Neural progenitor cell (in vitro differentiated cells): ENCODE measurements around the gene ARHGEF12. TPM values are rescaled to one million over a fixed set of nuclear protein-coding genes. Genes with fewer than 3 reads are reported as not detected.

Experiments used
- DNase-seq: peaks from one replicate; pipeline ENCODE4 v3.0.0-alpha.2; 2016; ENCODE audit warnings: low spot score
- H2AFZ ChIP-seq: fragments of 200-600 bp; sonication (generic); replicated peaks from 2 replicates; pipeline ENCODE4 v1.6.1; 2016; ENCODE audit warnings: antibody characterized with exemption
- H3F3A ChIP-seq: fragments of 200-600 bp; sonication (generic); 2 replicates; pipeline ENCODE4 v1.6.1; 2016; ENCODE audit warnings: antibody characterized with exemption, low read depth
- H3K27ac ChIP-seq: fragments of 200-600 bp; sonication (generic); 2 replicates; pipeline ENCODE4 v1.5.1; 2016; ENCODE audit warnings: mild to moderate bottlenecking
- H3K27me3 ChIP-seq: fragments of 200-600 bp; sonication (generic); 2 replicates; pipeline ENCODE4 v1.6.1; 2016; ENCODE audit warnings: mild to moderate bottlenecking, moderate library complexity
- H3K36me3 ChIP-seq: fragments of 200-600 bp; sonication (generic); 2 replicates; pipeline ENCODE4 v1.5.1; 2016
- H3K4me1 ChIP-seq: fragments of 200-600 bp; sonication (generic); 2 replicates; pipeline ENCODE4 v1.6.1; 2016; ENCODE audit warnings: mixed run types
- H3K4me2 ChIP-seq: fragments of 200-600 bp; sonication (generic); 2 replicates; pipeline ENCODE4 v1.6.1; 2016
- H3K4me3 ChIP-seq: fragments of 200-600 bp; sonication (generic); 2 replicates; pipeline ENCODE4 v1.5.1; 2016
- H3K79me2 ChIP-seq: fragments of 200-600 bp; sonication (generic); 2 replicates; pipeline ENCODE4 v1.6.1; 2016; ENCODE audit warnings: low read depth
- H3K9ac ChIP-seq: fragments of 200-600 bp; sonication (generic); 2 replicates; pipeline ENCODE4 v1.6.1; 2016
- H3K9me3 ChIP-seq: fragments of 200-600 bp; sonication (generic); 2 replicates; pipeline ENCODE4 v1.5.1; 2016; ENCODE audit warnings: low read depth
- H4K20me1 ChIP-seq: fragments of 200-600 bp; sonication (generic); 2 replicates; pipeline ENCODE4 v1.6.1; 2016; ENCODE audit warnings: low read depth
- H3K27ac Mint-ChIP-seq: 3 replicates; pipeline ENCODE4 v1.8.0; 2021; ENCODE audit warnings: mixed read lengths
- H3K27me3 Mint-ChIP-seq: 2 replicates; pipeline ENCODE4 v1.8.0; 2022; ENCODE audit warnings: low read depth, mild to moderate bottlenecking, inconsistent platforms, moderate library complexity, mixed read lengths; ENCODE audit not compliant: insufficient read depth
- H3K36me3 Mint-ChIP-seq: 3 replicates; pipeline ENCODE4 v1.8.0; 2021; ENCODE audit warnings: mixed read lengths
- H3K4me1 Mint-ChIP-seq: 3 replicates; pipeline ENCODE4 v1.8.0; 2021; ENCODE audit warnings: mixed read lengths
- H3K4me3 Mint-ChIP-seq: 3 replicates; pipeline ENCODE4 v1.8.0; 2021; ENCODE audit warnings: mild to moderate bottlenecking, moderate library complexity, mixed read lengths
- H3K9me3 Mint-ChIP-seq: 3 replicates; pipeline ENCODE4 v1.8.0; 2020; ENCODE audit warnings: mixed read lengths
- EZH2 ChIP-seq: fragments of 200-600 bp; sonication (generic); IDR thresholded peaks from 2 replicates; pipeline ENCODE4 v1.6.1; 2017; ENCODE audit warnings: antibody characterized with exemption, mild to moderate bottlenecking, moderate library complexity
- EZH2phosphoT487 ChIP-seq: fragments of 200-600 bp; sonication (generic); IDR thresholded peaks from 2 replicates; pipeline ENCODE4 v1.6.1; 2017; ENCODE audit warnings: antibody characterized with exemption
- total RNA-seq: library from RNA; depleted of rRNA; stranded (reverse); fragments of >200 nt; gene quantifications from 2 replicates; pipeline ENCODE4 v1.2.3, GENCODE V29; 2015; ENCODE audit warnings: low replicate concordance
- TF ChIP-seq, protein P1 (sequence below): fragments of 200-600 bp; sonication (generic); IDR thresholded peaks from 2 replicates; pipeline ENCODE4 v1.5.1; 2017; ENCODE audit warnings: antibody characterized with exemption, mild to moderate bottlenecking

ARHGEF12 gene
- total RNA-seq, 1 donor from 2014 or later = 31.3 TPM

DNA sequence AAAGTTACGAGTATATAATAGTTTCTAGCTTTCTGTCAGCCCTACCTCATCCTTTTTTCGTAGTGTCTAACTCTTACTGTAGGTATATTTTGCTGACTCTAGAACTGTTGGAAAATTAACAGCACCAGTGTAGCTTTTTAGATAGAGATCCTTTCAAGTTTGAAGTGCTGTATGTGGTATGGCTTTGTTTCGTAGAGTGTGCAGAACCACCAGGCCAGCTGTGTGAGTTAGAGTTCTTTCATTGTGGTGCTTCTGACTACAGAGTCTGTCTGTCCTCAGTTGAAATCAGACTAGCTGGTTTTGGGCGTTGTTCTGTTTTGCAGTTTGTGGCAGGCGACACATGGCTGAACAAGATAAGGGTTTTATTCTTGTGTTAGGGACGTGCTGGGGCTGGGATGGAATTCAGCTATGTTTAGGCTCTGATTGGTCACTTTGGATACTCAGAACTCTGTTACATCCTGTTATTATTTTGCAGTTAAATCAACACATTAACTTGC is 3.2 kb downstream of the ARHGEF12 start:
- Histone ChIP-seq H3F3A (peaks cover 29% of the 10 kb centered on the region), H3K36me3 (no peaks in the 10 kb centered on the region), H3K79me2 (peaks cover 78% of the 10 kb centered on the region), H3K4me3 (peak overlapping the region; percentile 97), H4K20me1 (peaks cover 54% of the 10 kb centered on the region), H3K9ac (no peak overlapping the region), H3K27ac (no peak overlapping the region), H3K9me3 (no peaks in the 10 kb centered on the region), H3K4me1 (peaks cover 25% of the 10 kb centered on the region), H3K4me2 (peak overlapping the region; percentile 92), H3K27me3 (no peaks in the 10 kb centered on the region), H2AFZ (no peak overlapping the region)
- Mint-ChIP-seq H3K27ac (peak overlapping the region; percentile 31), H3K36me3 (peaks cover 10% of the 10 kb centered on the region), H3K27me3 (no peaks in the 10 kb centered on the region), H3K9me3 (peaks cover 2% of the 10 kb centered on the region), H3K4me3 (peak overlapping the region; percentile 82), H3K4me1 (peaks cover 31% of the 10 kb centered on the region)
- TF ChIP-seq, protein P1, sequence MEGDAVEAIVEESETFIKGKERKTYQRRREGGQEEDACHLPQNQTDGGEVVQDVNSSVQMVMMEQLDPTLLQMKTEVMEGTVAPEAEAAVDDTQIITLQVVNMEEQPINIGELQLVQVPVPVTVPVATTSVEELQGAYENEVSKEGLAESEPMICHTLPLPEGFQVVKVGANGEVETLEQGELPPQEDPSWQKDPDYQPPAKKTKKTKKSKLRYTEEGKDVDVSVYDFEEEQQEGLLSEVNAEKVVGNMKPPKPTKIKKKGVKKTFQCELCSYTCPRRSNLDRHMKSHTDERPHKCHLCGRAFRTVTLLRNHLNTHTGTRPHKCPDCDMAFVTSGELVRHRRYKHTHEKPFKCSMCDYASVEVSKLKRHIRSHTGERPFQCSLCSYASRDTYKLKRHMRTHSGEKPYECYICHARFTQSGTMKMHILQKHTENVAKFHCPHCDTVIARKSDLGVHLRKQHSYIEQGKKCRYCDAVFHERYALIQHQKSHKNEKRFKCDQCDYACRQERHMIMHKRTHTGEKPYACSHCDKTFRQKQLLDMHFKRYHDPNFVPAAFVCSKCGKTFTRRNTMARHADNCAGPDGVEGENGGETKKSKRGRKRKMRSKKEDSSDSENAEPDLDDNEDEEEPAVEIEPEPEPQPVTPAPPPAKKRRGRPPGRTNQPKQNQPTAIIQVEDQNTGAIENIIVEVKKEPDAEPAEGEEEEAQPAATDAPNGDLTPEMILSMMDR = no peak
- no peak for TF ChIP-seq EZH2phosphoT487
- no peak for TF ChIP-seq EZH2
- peak; percentile 19 for DNase-seq

DNA sequence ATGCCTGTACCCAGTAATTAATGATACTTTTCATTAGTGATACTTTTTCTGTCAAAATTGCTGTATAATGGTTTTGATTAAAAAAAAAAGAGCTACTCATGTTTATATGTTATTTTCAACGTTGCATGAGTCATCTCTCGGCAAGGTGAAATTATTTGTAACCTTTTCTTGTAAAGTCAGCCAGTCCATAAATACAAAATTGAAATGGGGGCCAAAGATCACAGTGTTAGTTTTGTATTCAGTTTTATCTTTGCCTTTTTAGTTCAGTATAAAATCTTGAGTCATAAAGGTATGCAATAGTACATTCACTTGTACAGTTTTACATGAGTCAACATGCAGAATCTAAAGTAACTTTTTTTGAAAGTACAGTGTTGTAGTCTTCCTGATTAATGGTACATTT is 4.3 kb downstream of the ARHGEF12 start:
- H3K27ac Mint-ChIP-seq = no peak overlapping the region
- DNase-seq = no peak
- Histone ChIP-seq H3K4me2 (no peak overlapping the region), H4K20me1 (peaks cover 54% of the 10 kb centered on the region), H3F3A (peaks cover 21% of the 10 kb centered on the region), H3K4me1 (peaks cover 25% of the 10 kb centered on the region), H3K79me2 (peaks cover 89% of the 10 kb centered on the region), H3K27ac (no peak overlapping the region), H3K27me3 (no peaks in the 10 kb centered on the region), H3K9me3 (no peaks in the 10 kb centered on the region), H2AFZ (no peak overlapping the region), H3K36me3 (no peaks in the 10 kb centered on the region), H3K9ac (no peak overlapping the region), H3K4me3 (no peak overlapping the region)
- H3K27me3 Mint-ChIP-seq = no peaks in the 10 kb centered on the region
- no peak overlapping the region for H3K4me3 Mint-ChIP-seq
- TF ChIP-seq, protein P1 = no peak
- TF ChIP-seq EZH2 (no peak), EZH2phosphoT487 (no peak)
- peaks cover 2% of the 10 kb centered on the region for H3K9me3 Mint-ChIP-seq
- H3K4me1 Mint-ChIP-seq = peaks cover 27% of the 10 kb centered on the region
- peaks cover 10% of the 10 kb centered on the region for H3K36me3 Mint-ChIP-seq

DNA sequence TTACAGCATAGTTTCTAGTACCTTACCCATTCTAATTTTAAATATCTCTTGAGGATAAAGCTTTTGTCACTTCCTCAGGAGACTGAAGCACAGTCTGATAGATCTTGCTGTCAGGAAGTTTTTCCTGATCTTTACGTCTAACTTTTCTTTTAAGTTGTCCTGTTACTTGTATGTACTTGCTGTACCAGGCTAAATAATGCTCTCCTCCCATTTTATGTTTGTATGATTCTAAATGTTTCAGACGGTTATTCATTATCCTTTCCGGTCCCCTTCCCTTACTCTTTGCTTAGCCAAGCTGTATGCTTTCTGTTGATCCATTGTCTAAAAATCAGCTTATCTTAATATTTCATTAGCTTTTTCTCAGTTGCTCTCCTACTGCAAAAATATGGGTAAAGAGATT is 6.0 kb downstream of the ARHGEF12 start:
- Histone ChIP-seq H3K4me3 (no peak overlapping the region), H3K9ac (no peak overlapping the region), H3K4me1 (peaks cover 25% of the 10 kb centered on the region), H3K4me2 (peak overlapping the region; percentile 21), H3F3A (peaks cover 12% of the 10 kb centered on the region), H2AFZ (no peak overlapping the region), H3K79me2 (peaks cover 98% of the 10 kb centered on the region), H4K20me1 (peaks cover 48% of the 10 kb centered on the region), H3K27me3 (no peaks in the 10 kb centered on the region), H3K36me3 (no peaks in the 10 kb centered on the region), H3K9me3 (no peaks in the 10 kb centered on the region), H3K27ac (no peak overlapping the region)
- H3K36me3 Mint-ChIP-seq = peaks cover 10% of the 10 kb centered on the region
- no peak overlapping the region for H3K4me3 Mint-ChIP-seq
- no peak for DNase-seq
- no peak for TF ChIP-seq EZH2
- no peaks in the 10 kb centered on the region for H3K27me3 Mint-ChIP-seq
- H3K4me1 Mint-ChIP-seq = peaks cover 37% of the 10 kb centered on the region
- H3K27ac Mint-ChIP-seq = no peak overlapping the region
- H3K9me3 Mint-ChIP-seq = no peaks in the 10 kb centered on the region

DNA sequence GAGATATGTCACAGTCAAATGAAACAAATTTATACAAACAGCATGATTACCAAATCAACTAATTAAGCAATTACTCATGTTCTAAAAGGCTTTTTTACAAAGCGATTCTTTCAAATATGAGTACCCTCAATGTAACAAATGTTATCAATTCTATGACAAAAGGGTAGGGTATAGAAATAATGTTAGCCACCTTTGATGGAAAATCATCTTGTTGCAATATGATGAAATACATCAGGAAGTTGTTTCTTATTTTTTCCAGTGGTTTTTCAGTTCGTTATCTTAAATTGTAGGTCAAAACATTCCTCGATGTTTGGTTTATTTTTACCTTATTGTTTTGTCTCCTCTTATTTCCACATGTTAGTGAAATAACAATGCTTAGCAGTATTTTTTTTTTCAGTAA is 6.5 kb downstream of the ARHGEF12 start:
- H3K27ac ChIP-seq = no peak overlapping the region
- no peak for TF ChIP-seq EZH2
- no peak for TF ChIP-seq EZH2phosphoT487
- TF ChIP-seq, protein P1 = no peak
- H3K79me2 ChIP-seq = peaks cover 98% of the 10 kb centered on the region
- H3K9ac ChIP-seq = no peak overlapping the region
- Mint-ChIP-seq H3K36me3 (peaks cover 10% of the 10 kb centered on the region), H3K4me1 (peaks cover 35% of the 10 kb centered on the region), H3K4me3 (no peak overlapping the region), H3K27me3 (no peaks in the 10 kb centered on the region), H3K27ac (no peak overlapping the region), H3K9me3 (no peaks in the 10 kb centered on the region)
- no peaks in the 10 kb centered on the region for H3K36me3 ChIP-seq
- H3K9me3 ChIP-seq = no peaks in the 10 kb centered on the region
- peaks cover 44% of the 10 kb centered on the region for H4K20me1 ChIP-seq
- H3K27me3 ChIP-seq = no peaks in the 10 kb centered on the region
- H3K4me1 ChIP-seq = peaks cover 25% of the 10 kb centered on the region
- no peak overlapping the region for H2AFZ ChIP-seq
- no peak for DNase-seq
- H3K4me2 ChIP-seq = no peak overlapping the region
- peaks cover 7% of the 10 kb centered on the region for H3F3A ChIP-seq
- H3K4me3 ChIP-seq = no peak overlapping the region
